Measurements from ENCODE around the gene ARHGAP27. TPM values are rescaled to one million over a fixed set of nuclear protein-coding genes. Genes with fewer than 3 reads are reported as not detected.

ARHGAP27 gene
- total and polyA plus RNA-seq, 2 of the 4 experiments (the other 2 are of a cell fraction), result under 0.01 to 0.89 TPM

DNA sequence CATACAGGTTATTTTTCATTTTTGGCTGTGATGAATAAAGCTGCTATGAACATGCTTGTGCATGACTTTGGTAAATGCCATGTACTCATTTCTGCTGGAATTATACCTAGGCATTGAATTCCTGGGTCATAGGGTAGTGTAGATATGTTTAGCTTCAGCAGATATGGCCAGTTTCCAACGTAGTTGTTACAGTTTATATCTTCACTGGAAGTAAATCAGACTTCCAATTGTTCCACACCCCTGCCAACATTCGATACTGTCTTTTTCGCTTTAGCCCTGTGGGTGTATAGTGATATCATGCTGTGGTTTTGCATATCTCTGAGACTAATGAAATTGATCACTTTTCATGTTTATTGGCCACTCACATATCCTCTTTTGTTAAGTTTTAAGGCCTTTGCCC lies 50.4 kb downstream of the ARHGAP27 start:
- Histone ChIP-seq H2AK5ac (ENCODE audit: low read depth, low read length) (no peak overlapping the region; the same call in 1 of the 2 replicates), H3K9me1 (ENCODE audit: insufficient read depth, low read length) (peaks cover 10% of the 10 kb centered on the region; the same call in 1 of the 2 replicates), H3K36me3 (ENCODE audit: control insufficient read depth, insufficient read depth, low read length) (no peaks in the 10 kb centered on the region), H3K27me3 (ENCODE audit: control insufficient read depth, insufficient read depth, low read length) (0 out of 2 replicates have a peak, but pooled peaks cover 3% of the 10 kb centered on the region), H2AK9ac (replicated peaks; ENCODE audit: low read depth, low read length, poor library complexity) (no peak overlapping the region), H3K56ac (ENCODE audit: extremely low read depth, insufficient read depth, low read length) (no peak overlapping the region), H3K23ac (ENCODE audit: low read depth, low read length) (no peak overlapping the region), H4K5ac (ENCODE audit: low read depth, low read length) (no peak overlapping the region), H3K4me2 (ENCODE audit: low read depth, low read length) (no peak overlapping the region), H3K9me3 (ENCODE audit: control insufficient read depth, insufficient read depth, low read length) (no peaks in the 10 kb centered on the region), H4K20me1 (ENCODE audit: insufficient read depth, low read length) (no peaks in the 10 kb centered on the region), H4K91ac (ENCODE audit: insufficient read depth, low read depth, low read length) (no peak overlapping the region), H3K4ac (ENCODE audit: low read depth, low read length) (no peak overlapping the region), H2BK15ac (ENCODE audit: low read depth, low read length) (no peak overlapping the region), H3K79me1 (ENCODE audit: low read depth in 1 of 2, low read length in 2 of 2) (no peaks in the 10 kb centered on the region), H2BK5ac (ENCODE audit: low read depth, low read length, poor library complexity, severe bottlenecking) (no peak overlapping the region), H3K14ac (replicated peaks; ENCODE audit: low read depth, low read length) (no peak overlapping the region), H2BK20ac (ENCODE audit: low read depth, low read length) (peak overlapping the region; percentile 46; the same call in 1 of the 2 replicates), H4K8ac (ENCODE audit: low read depth in 2 of 2, low read length in 2 of 2) (no peak overlapping the region), H3K4me3 (ENCODE audit: insufficient read depth, low read depth, low read length) (no peak overlapping the region), H3K9ac (ENCODE audit: low read depth, low read length) (no peak overlapping the region), H3K18ac (ENCODE audit: low read depth, low read length) (no peak overlapping the region), H3K27ac (ENCODE audit: insufficient read depth, low read length) (no peak overlapping the region), H2BK120ac (ENCODE audit: low read depth, low read length) (no peak overlapping the region), H3K4me1 (ENCODE audit: control insufficient read depth, insufficient read depth, low read length) (peaks cover 5% of the 10 kb centered on the region; the same call in 1 of the 2 replicates), H2AFZ (replicated peaks; ENCODE audit: low read length, poor library complexity) (no peak overlapping the region)
- CTCF ChIA-PET, result interaction anchor here (0.6 to 1.3 kb wide), 3 partner anchors 105 to 247 kb away, joined by 3 to 6 read pairs (median 5); partner anchors contain the start of gene ACBD4
- ATAC-seq (ENCODE audit: low read depth), result no peak; the same call in 1 of the 2 replicates
- intact Hi-C loops (cut with micrococcal nuclease), result no loop called here
- in situ Hi-C loops (cut with MboI; ENCODE audit: low sequenced_read_pairs), result no loop called here
- dilution Hi-C loops (cut with HindIII; ENCODE audit: low sequenced_read_pairs, unreplicated experiment), result no loop called here
- WGBS, 2 experiments (ENCODE audit: extremely low coverage in 2 of 2, insufficient read length in 1 of 2), result no CpG with 5 or more reads among the region's 3 CpGs
- BruUV-seq (replicated peaks), result no TSS peak
- DNase-seq, result peak; percentile 37
- TF ChIP-seq ELK1 (IDR thresholded peaks at IDR 0.05; ENCODE audit: borderline replicate concordance, low read depth, low read length) (no peak), CEBPB (IDR thresholded peaks at IDR 0.05; ENCODE audit: low read depth, low read length) (no peak), MXI1 (IDR thresholded peaks at IDR 0.05; ENCODE audit: borderline replicate concordance, low read depth, low read length) (no peak), MAFK (IDR thresholded peaks at IDR 0.05; ENCODE audit: low read depth, low read length) (no peak), MAZ (IDR thresholded peaks at IDR 0.05; ENCODE audit: borderline replicate concordance, low read depth, low read length) (no peak), FOS (IDR thresholded peaks at IDR 0.05; ENCODE audit: low read depth, low read length) (no peak), SMC3 (IDR thresholded peaks at IDR 0.05; ENCODE audit: low read depth, low read length) (no peak), CTCF (conservative IDR thresholded peaks at IDR 0.05; ENCODE audit: low read depth, low read length) (no peak), CHD1 (IDR thresholded peaks at IDR 0.05; ENCODE audit: low read depth, low read length) (no peak), POLR2A (IDR thresholded peaks at IDR 0.05; ENCODE audit: low read depth, low read length) (no peak), BHLHE40 (IDR thresholded peaks at IDR 0.05; ENCODE audit: low read depth, low read length) (no peak), RCOR1 (IDR thresholded peaks at IDR 0.05; ENCODE audit: insufficient replicate concordance, low read length) (no peak), RAD21 (IDR thresholded peaks at IDR 0.05; ENCODE audit: low read length) (no peak)
- TF ChIP-seq, protein P1, sequence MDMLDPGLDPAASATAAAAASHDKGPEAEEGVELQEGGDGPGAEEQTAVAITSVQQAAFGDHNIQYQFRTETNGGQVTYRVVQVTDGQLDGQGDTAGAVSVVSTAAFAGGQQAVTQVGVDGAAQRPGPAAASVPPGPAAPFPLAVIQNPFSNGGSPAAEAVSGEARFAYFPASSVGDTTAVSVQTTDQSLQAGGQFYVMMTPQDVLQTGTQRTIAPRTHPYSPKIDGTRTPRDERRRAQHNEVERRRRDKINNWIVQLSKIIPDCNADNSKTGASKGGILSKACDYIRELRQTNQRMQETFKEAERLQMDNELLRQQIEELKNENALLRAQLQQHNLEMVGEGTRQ (IDR thresholded peaks at IDR 0.05; ENCODE audit: low read depth, low read length), result no peak
- POLR2A ChIA-PET (ENCODE audit: unreplicated experiment), result interaction anchor here (0.6 kb wide), 2 partner anchors 227 to 234 kb away, joined by 3 to 5 read pairs; partner anchors contain the start of gene HEXIM1

All from IMR-90 (cell line).